M059J (cell line): Measurements from ENCODE around the gene SERINC5. TPM values are rescaled to one million over a fixed set of nuclear protein-coding genes. Genes with fewer than 3 reads are reported as not detected.
"Not testable (repeated sequence)": the region's sequence is repeated elsewhere in the genome, so short reads cannot be mapped to it uniquely, and the experiment has no call there.

Experiments
- DNase-seq: peaks from one replicate; pipeline ENCODE4 v3.0.0-alpha.2; 2012; ENCODE audit warnings: low read depth
- total RNA-seq: library from RNA; depleted of rRNA; stranded (reverse); fragments of >200 nt; shearing (Covaris generic); gene quantifications from 2 replicates; pipeline ENCODE4 v1.2.3, GENCODE V29; 2014

The SERINC5 gene
- total RNA-seq, 1 experiment from 2014 or later = 13.5 TPM

- no peak for DNase-seq
These were observed 57.4 kb downstream of the SERINC5 start for GRCh38 chr5:80198399-80198798.

- DNase-seq = no peak
These were observed 59.9 kb downstream of the SERINC5 start for GRCh38 chr5:80195837-80196400.

GRCh38 chr5:80194468-80194867, 61.4 kb downstream of the SERINC5 start:
- no peak for DNase-seq

DNA sequence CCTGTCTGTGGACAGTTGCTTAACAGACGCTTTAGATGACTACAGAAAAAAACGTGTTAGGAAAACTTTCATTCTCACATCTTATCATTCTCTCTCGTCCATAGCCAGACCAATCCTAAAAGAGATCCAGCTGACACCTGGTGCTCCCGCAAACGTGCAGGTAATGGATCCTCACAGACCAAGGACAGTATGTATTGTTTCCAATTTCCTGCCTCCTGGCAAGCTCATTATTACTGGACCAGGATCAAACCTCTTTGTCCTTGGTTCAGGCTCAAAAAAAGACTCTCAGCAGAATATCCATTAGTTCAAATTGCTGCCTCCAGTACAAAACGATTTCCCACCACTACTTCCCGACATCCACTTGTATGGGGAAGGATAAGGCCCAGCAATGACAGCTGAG, 62.4 kb downstream of the SERINC5 start:
- no peak for DNase-seq

DNA sequence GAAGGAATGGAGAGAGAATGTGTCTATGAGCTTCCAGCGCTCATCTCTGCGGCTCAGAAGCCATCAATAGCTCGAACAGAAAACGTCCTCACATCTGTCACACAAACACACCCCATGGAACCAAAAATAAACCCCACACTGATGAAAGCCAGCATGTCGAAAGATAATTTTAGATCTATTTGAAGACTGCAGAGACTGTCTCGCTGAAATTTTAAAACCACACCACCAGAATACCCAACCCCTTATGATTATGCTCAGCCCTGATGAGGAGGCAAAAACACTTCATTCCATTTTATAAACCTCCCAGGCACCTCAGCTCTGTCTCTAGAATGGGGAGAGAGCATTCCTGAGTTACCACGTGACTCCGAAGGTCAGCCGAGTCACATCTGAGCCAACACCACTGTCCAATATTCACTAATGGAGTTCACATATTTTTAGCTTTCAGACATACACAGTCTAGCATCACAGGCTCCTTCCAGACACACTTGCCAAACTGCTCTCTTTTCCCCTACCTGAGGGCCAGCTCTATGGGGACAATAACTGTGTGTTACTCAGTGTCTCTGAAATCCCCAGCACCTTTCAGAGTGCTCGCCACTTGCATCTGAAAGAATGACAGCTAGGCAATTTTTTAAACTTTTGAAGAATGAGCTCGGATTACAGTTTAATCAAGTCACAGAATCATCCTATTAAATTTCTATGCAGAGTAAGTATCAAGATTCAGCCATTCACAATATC, 63.2 kb downstream of the SERINC5 start:
- peak; percentile 48 for DNase-seq

DNA sequence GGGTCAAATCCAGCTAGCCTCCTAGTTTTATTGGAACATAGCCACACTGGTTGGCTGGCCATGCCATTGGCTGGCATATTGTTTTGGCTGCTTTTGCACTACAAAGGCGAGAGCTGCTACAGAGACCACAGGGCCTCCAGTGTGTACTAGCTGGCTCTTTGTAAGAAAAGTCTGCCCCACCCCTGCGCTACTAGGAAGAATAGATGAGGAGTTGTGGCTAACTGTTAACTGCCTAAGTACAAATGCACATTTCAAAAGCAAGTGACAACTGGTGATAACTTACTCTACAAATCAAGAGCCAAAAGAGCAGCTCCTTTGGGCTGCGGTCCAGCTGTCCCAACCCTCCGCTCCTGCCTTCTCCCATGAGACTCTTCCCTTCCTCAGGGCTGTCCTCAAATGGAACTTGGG, 63.9 kb downstream of the SERINC5 start:
- DNase-seq = no peak

GRCh38 chr5:80191397-80191796, 64.5 kb downstream of the SERINC5 start:
- DNase-seq = no peak

- DNase-seq = no peak
These were observed 64.9 kb downstream of the SERINC5 start for GRCh38 chr5:80190960-80191359.

DNA sequence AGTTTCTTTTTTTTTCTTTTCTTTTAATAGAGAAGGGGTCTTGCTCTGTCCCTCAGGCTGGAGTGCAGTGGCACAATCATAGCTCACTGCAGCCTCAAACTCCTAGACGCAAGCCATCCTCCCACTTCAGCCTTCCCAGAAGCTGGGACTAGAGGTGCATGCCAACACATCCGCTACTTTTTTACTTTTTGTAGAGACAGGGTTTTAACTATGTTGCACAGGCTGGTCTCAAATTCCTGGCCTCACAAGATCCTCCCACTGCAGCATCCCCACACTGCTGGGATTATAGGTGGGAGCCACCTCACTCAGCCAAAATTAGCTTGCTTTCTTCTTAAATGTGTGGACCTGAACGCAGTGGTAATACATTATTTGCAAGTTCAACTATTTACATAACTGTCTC, 66.1 kb downstream of the SERINC5 start:
- DNase-seq = no peak

GRCh38 chr5:80189201-80189600, 66.6 kb downstream of the SERINC5 start:
- DNase-seq = no peak

DNA sequence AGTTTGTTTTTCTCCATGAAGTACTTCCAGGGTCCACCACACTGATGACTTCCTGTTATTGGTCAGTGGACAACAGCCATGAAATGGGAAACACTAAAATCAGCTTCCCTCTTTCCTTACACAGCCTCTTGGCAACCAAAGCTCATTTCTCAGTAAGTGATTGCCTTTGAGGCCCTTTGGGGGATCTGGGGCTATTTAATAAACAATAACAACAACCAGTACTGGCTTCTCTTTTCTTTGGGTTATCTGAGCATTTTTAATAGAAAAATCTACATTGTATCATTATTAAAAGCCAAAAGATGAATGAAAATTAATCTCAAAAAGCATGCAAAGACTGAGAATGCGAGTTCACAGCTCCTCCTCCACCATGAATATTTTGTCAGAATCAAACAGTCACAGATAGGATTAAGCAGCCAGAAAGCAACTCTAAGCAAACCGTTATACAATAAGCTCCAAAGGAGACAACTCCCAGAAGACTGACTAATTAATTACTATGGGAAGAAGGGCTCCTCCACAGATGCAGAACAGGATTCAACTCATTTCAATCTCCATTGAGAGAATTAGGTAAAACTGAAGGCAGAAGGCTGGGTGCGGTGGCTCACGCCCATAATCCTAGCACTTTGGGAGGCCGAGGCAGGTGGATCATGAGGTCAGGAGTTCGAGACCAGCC, 68.3 kb downstream of the SERINC5 start:
- DNase-seq = no peak

- DNase-seq = not testable (repeated sequence)
These were observed 70.3 kb downstream of the SERINC5 start for GRCh38 chr5:80185535-80185934.

DNA sequence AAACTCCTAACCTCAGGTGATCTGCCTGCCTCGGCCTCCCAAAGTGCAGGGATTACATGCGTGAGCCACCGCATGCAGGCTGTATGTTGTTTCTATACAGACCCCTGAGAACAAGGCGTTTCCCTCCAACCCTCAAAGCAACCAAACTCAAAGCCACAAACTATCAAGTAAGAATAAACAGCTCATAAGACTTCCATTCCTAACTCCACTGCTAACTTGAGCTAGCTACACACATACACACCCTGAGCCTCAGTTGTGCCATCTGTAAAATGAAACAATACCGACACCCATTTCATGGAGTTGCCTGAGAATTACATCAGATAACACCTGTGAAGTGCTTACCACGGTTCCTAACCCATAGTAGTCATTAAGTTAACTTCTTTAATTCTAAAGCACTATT, 70.8 kb downstream of the SERINC5 start:
- DNase-seq = no peak

- no peak for DNase-seq
These were observed 71.4 kb downstream of the SERINC5 start for GRCh38 chr5:80184235-80185023.

- DNase-seq = not testable (repeated sequence)
These were observed 72.1 kb downstream of the SERINC5 start for GRCh38 chr5:80183728-80184234.

- no peak for DNase-seq
These were observed 72.9 kb downstream of the SERINC5 start for GRCh38 chr5:80182809-80183580.

DNA sequence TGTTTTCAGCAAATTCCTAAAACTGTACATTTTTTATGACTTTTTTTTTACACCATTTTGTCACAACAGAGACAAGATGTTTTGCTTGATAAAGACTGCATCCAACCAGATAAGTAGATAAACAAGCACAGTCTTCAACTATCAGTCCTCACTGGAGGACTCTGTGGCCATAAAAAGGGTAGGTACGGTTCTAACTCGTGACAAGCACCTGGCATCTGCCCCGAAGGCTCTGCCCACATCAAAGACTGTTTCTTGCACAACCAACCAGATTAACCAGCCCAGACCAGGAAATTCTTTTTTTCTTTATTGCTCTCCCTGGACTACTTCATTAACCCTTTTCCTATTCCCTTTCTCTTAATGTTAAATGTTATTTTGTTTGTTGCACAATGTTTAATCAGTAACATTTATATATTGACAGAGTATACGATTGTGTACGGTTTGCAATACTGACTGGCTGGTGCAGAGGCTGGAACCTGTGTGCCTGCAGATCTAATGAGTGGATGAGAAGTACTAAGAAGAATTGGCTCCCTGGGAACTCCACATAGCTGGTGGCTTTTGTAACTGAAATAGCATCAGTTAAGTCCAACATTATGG, 74.1 kb downstream of the SERINC5 start:
- DNase-seq = peak; percentile 82

DNA sequence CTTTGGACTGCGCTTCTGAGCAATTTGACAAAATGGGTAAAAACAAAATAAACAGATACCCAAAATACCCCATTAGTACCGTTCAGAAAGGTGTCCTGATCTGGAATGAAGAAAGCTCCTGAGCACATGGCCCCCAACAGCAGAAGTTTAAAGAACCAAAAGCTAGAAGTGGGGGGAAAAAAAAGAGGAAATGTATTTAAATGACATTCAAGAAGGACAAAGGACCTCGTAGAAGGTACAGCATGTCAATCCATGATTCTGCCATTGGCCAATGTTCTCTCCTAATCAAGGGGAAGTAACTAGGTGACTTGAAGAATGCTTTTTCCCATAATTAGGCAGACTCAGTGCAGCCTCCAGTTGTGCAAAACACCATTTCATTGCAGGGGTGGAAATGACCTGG, 78.6 kb downstream of the SERINC5 start:
- DNase-seq = no peak

- no peak for DNase-seq
These were observed 80.5 kb downstream of the SERINC5 start for GRCh38 chr5:80175337-80175736.

- DNase-seq = no peak
These were observed 81.1 kb downstream of the SERINC5 start for GRCh38 chr5:80174790-80175189.
